Sigmoid colon (tissue), 7 donors: ENCODE measurements around the gene MOB1B. TPM values are rescaled to one million over a fixed set of nuclear protein-coding genes. Genes with fewer than 3 reads are reported as not detected.
A peak's percentile ranks its signal among the peaks of the same experiment; 100 is the strongest.

Experiments
- DNase-seq: peaks from one replicate; pipeline ENCODE4 v3.0.0-alpha.2; 2019
- H3K27ac ChIP-seq, 4 donors: fragments of 200-600 bp; sonication (generic); one replicate each; pipeline ENCODE4 v1.5.1; 2016 to 2019; ENCODE audit warnings: mild to moderate bottlenecking in 1 of 4
- H3K27me3 ChIP-seq, 3 donors: fragments of 200-600 bp; sonication (generic); one replicate each; pipeline ENCODE4 v1.5.1; 2019; ENCODE audit warnings: mild to moderate bottlenecking in 1 of 3
- H3K36me3 ChIP-seq, 4 donors: fragments of 200-600 bp; sonication (generic); one replicate each; pipeline ENCODE4 v1.5.1; 2016 to 2019
- H3K4me1 ChIP-seq, 4 donors: fragments of 200-600 bp; sonication (generic); one replicate each; pipeline ENCODE4 v1.5.1; 2017 to 2019
- H3K4me3 ChIP-seq, 4 donors: fragments of 200-600 bp; sonication (generic); one replicate each; pipeline ENCODE4 v1.5.1; 2017 to 2019; ENCODE audit warnings: mild to moderate bottlenecking in 2 of 4, moderate library complexity in 1 of 4
- H3K9me3 ChIP-seq, 4 donors: fragments of 200-600 bp in 3 of 4; sonication (generic) in 3 of 4; one replicate each; pipeline versions ENCODE4 v1.5.1 to v1.6.1; 2013 to 2019
- EP300 ChIP-seq, 4 donors: sonication (generic); formaldehyde crosslinking; IDR thresholded peaks; one replicate each; pipeline ENCODE4 v1.6.1; 2017; ENCODE audit warnings: antibody characterized with exemption in 4 of 4
- POLR2A ChIP-seq, 2 donors: fragments of 450-650 bp; IDR thresholded peaks; one replicate each; pipeline ENCODE4 v1.6.1; 2016; ENCODE audit warnings: antibody characterized with exemption in 2 of 2, mild to moderate bottlenecking in 2 of 2, moderate library complexity in 2 of 2
- POLR2AphosphoS5 ChIP-seq, 4 donors: sonication (generic); formaldehyde crosslinking; IDR thresholded peaks; one replicate each; pipeline ENCODE4 v1.6.1; 2017; ENCODE audit warnings: antibody characterized with exemption in 4 of 4
- WGBS, 2 donors: extraction: QIAGEN DNeasy Blood & Tissue Kit; methylation state at CpG; one replicate each; pipeline ENCODE4 v1.1.7; 2013; 5-methylcytosine and 5-hydroxymethylcytosine counted together
- intact Hi-C: fragments of 100-400 bp; cut with DNase I; formaldehyde crosslinking; loops from one replicate; pipeline ENCODE4 v1.15.1; 2023
- polyA plus RNA-seq, 3 donors: library from polyadenylated mRNA; stranded (reverse); fragments of 200-250 nt; gene quantifications; one replicate each; pipeline ENCODE4 v1.2.3, GENCODE V29; 2013
- total RNA-seq, 4 donors: library from RNA; depleted of rRNA; stranded (reverse); fragments of >200 nt; gene quantifications; one replicate each; pipeline ENCODE4 v1.1.0, GENCODE V29; 2016
- TF ChIP-seq, protein P1 (sequence below), 4 experiments: fragments of 450-650 bp in 3 of 4; fragments of 200-600 bp in 1 of 4; IDR thresholded peaks; one replicate each; pipeline ENCODE4 v1.5.1; 2016 to 2019; ENCODE audit warnings: antibody characterized with exemption in 4 of 4, mild to moderate bottlenecking in 3 of 4, moderate library complexity in 2 of 4
- donor health status: healthy with polysubstance abuse.
- donor health status: Bipolar disorder and iron deficiency.
- donor health status: healthy.

Gene MOB1B
- total RNA-seq, result 10 to 100 TPM; 15.7 to 21.7 (median 20.0) TPM
- 1 to 10 TPM; 3.0 to 4.3 (median 3.7) TPM for polyA plus RNA-seq

- DNase-seq, result peak; percentile 92
- intact Hi-C loops, result loop anchor here (1.0 to 5.0 kb wide), 4 partner anchors 63 to 215 kb away; partner anchors contain the start of genes DCK, GRSF1 and UTP3
- TF ChIP-seq POLR2AphosphoS5 (IDR thresholded peaks at IDR 0.05) (peak; percentile 49 to 79 (median 60)), POLR2A (IDR thresholded peaks at IDR 0.05) (no peak)
- TF ChIP-seq, protein P1, sequence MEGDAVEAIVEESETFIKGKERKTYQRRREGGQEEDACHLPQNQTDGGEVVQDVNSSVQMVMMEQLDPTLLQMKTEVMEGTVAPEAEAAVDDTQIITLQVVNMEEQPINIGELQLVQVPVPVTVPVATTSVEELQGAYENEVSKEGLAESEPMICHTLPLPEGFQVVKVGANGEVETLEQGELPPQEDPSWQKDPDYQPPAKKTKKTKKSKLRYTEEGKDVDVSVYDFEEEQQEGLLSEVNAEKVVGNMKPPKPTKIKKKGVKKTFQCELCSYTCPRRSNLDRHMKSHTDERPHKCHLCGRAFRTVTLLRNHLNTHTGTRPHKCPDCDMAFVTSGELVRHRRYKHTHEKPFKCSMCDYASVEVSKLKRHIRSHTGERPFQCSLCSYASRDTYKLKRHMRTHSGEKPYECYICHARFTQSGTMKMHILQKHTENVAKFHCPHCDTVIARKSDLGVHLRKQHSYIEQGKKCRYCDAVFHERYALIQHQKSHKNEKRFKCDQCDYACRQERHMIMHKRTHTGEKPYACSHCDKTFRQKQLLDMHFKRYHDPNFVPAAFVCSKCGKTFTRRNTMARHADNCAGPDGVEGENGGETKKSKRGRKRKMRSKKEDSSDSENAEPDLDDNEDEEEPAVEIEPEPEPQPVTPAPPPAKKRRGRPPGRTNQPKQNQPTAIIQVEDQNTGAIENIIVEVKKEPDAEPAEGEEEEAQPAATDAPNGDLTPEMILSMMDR (IDR thresholded peaks at IDR 0.05), result peak; percentile 4 to 34 (median 21)
- Histone ChIP-seq H3K27me3 (no peaks in the 10 kb centered on the region), H3K9me3 (no peaks in the 10 kb centered on the region), H3K4me3 (peak within 1 kb of the TSS; percentile 77 to 90 (median 84)), H3K4me1 (peaks cover 0 to 15% (median 6%) of the 10 kb centered on the region in 4 donors), H3K27ac (peak within 1 kb of the TSS; percentile 82 to 93 (median 92)), H3K36me3 (no peaks in the 10 kb centered on the region)
- 0 to 1% methylated on average over 45 to 47 of the region's 47 CpGs for WGBS, 2 donors
Observed at GRCh38 chr4:70901984-70902576, at the start of gene MOB1B. Gene MOB1B, plus strand, starts transcription at chr4:70902369. Its CDS starts 168 bp downstream, at chr4:70902537.

- H3K4me1 ChIP-seq, result no peaks in the 10 kb centered on the region
- H3K27ac ChIP-seq, result no peak overlapping the region
- intact Hi-C loops, result no loop called here
Observed at GRCh38 chr4:70855464-70855863, 46.7 kb upstream of the MOB1B start.

DNA sequence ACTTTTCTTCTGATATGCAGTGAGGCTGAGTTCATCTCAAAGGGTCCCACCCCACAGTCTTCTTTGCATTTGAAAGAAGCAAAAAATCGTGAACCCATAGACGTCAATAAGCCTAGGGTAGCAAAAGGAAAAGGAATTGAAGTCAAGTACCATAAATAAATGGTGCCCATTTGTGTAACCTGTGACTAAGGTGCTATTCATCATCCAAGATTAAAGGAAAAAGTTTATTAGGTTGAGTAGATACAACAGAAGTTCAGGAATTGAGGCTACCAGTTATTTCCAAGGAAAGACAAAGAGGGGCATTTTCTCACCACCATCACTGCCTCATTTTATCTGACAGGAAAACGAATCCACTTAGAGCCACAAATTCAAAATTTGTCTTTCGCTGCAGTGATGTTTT, 43.7 kb upstream of the MOB1B start:
- intact Hi-C loops, result no loop called here
- TF ChIP-seq POLR2AphosphoS5 (IDR thresholded peaks at IDR 0.05) (no peak), POLR2A (IDR thresholded peaks at IDR 0.05) (no peak), EP300 (IDR thresholded peaks at IDR 0.05) (no peak)
- TF ChIP-seq, protein P1 (IDR thresholded peaks at IDR 0.05), result no peak

More at GRCh38 chr4:70855464-70855863, 46.7 kb upstream of the MOB1B start:
- H3K4me3 ChIP-seq, result no peak overlapping the region
- H3K27me3 ChIP-seq, result no peaks in the 10 kb centered on the region
- 95 to 96% methylated on average over 2 of the region's 2 CpGs for WGBS, 2 donors
- no peaks in the 10 kb centered on the region for H3K36me3 ChIP-seq
- no peak for TF ChIP-seq POLR2A (IDR thresholded peaks at IDR 0.05)
- TF ChIP-seq POLR2AphosphoS5 (IDR thresholded peaks at IDR 0.05), result no peak
- no peaks in the 10 kb centered on the region for H3K9me3 ChIP-seq
- no peak for DNase-seq

DNA sequence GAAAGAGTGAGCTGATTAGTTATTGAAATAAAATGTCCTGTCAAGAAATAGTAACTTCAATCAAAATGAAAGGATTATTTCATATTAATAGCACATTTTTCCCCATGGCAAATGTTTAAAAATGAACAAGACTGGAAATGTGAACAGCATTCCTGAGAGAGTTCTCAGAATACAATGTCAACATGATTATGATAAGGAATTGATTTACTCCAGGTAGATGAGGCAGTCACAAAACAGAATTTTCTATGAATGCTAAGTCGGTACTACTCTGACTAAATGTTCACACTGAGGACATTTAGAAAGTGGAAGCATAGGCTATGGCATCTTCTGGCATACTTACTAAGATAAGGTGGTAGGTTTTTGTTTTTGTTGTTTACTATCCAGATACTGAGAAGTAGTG, 43.1 kb upstream of the MOB1B start:
- DNase-seq, result no peak
- H3K36me3 ChIP-seq, result no peaks in the 10 kb centered on the region
- no peaks in the 10 kb centered on the region for H3K27me3 ChIP-seq
- TF ChIP-seq, protein P1 (IDR thresholded peaks at IDR 0.05), result no peak
- TF ChIP-seq POLR2A (IDR thresholded peaks at IDR 0.05) (no peak), EP300 (IDR thresholded peaks at IDR 0.05) (no peak), POLR2AphosphoS5 (IDR thresholded peaks at IDR 0.05) (no peak)
- intact Hi-C loops, result no loop called here
- 87 to 93% methylated on average over 1 of the region's 1 CpG for WGBS, 2 donors
- no peaks in the 10 kb centered on the region for H3K4me1 ChIP-seq
- H3K4me3 ChIP-seq, result no peak overlapping the region
- no peaks in the 10 kb centered on the region for H3K9me3 ChIP-seq
- no peak overlapping the region for H3K27ac ChIP-seq

More for the DNA sequence above, 43.7 kb upstream of the MOB1B start:
- H3K4me1 ChIP-seq, result no peaks in the 10 kb centered on the region
- no peak for DNase-seq
- WGBS, 2 donors, result 89 to 93% methylated on average over 4 of the region's 4 CpGs
- no peak overlapping the region for H3K4me3 ChIP-seq
- no peaks in the 10 kb centered on the region for H3K27me3 ChIP-seq
- H3K27ac ChIP-seq, result no peak overlapping the region
- H3K36me3 ChIP-seq, result no peaks in the 10 kb centered on the region
- no peaks in the 10 kb centered on the region for H3K9me3 ChIP-seq

DNA sequence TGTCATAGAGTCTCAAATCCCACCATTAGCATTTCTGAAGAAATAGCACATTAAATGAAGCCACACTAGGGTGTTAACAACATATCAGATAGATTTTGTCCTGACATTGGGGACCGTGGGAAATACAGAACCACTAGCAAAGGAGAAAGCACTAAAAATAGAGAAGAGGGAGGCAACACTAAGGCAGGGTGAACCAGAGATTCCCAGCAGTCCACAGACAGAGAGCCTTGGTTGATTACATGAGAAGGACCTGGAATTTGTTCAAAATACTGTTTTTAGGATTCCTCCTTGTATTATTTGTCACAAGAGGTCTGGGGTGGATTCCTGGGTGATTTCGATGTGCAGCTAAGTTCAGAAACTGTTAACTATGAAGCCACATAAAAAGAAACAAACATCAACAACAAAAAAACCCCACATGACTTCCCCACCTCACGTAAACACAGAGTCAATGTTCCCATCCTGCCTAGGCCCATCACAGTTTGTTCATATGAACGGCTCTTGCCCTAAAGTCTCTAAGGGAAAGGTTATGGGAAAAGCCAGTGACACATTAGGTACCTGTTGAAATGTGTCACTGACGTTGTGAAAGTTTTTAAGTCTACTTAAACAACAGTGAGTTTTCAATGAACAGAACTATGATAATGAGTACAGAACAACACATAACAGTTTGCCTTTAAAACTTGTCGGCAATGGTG, 38.9 kb upstream of the MOB1B start:
- Histone ChIP-seq H3K4me3 (no peak overlapping the region), H3K9me3 (no peaks in the 10 kb centered on the region), H3K36me3 (no peaks in the 10 kb centered on the region), H3K27me3 (no peaks in the 10 kb centered on the region), H3K4me1 (no peaks in the 10 kb centered on the region), H3K27ac (no peak overlapping the region)
- intact Hi-C loops, result no loop called here
- no peak for TF ChIP-seq POLR2A (IDR thresholded peaks at IDR 0.05)
- DNase-seq, result no peak
- whole genome bisulfite sequencing, 2 donors, result 57 to 64% methylated on average over 6 of the region's 6 CpGs
